Neural cell (in vitro differentiated cells): ENCODE results near the gene DEFB126. TPM values are rescaled to one million over a fixed set of nuclear protein-coding genes. Genes with fewer than 3 reads are reported as not detected.
"Not testable (repeated sequence)": the region's sequence is repeated elsewhere in the genome, so short reads cannot be mapped to it uniquely, and the experiment has no call there.

Experiments used
- H2AFZ ChIP-seq: fragments of 200-600, 300-800 bp; sonication (generic), shearing (Covaris generic); 2 replicates; pipeline ENCODE4 v1.6.0; 2014; ENCODE audit warnings: low read depth, mild to moderate bottlenecking, antibody characterized with exemption, low read length, moderate library complexity
- H3F3A ChIP-seq: fragments of 200-600 bp; shearing (Covaris generic); 2 replicates; pipeline ENCODE4 v1.6.1; 2016; ENCODE audit warnings: mild to moderate bottlenecking, moderate library complexity, mixed read lengths, antibody characterized with exemption, low read length; ENCODE audit not compliant: insufficient read depth, poor library complexity, severe bottlenecking
- H3K27ac ChIP-seq: fragments of 200-600, 300-800 bp; sonication (generic), shearing (Covaris generic); 2 replicates; pipeline ENCODE4 v1.5.1; 2014; ENCODE audit warnings: mild to moderate bottlenecking, low read length, moderate library complexity
- H3K27me3 ChIP-seq: fragments of 300-800, 200-600 bp; sonication (generic), shearing (Covaris generic); 2 replicates; pipeline ENCODE4 v1.6.0; 2014; ENCODE audit warnings: mild to moderate bottlenecking, low read depth, low read length, moderate library complexity; ENCODE audit not compliant: insufficient read depth
- H3K36me3 ChIP-seq: fragments of 300-800, 200-600 bp; sonication (generic), shearing (Covaris generic); 2 replicates; pipeline ENCODE4 v1.5.1; 2014; ENCODE audit warnings: mild to moderate bottlenecking, antibody characterized with exemption, low read length, moderate library complexity; ENCODE audit not compliant: insufficient read depth
- H3K4me2 ChIP-seq: fragments of 300-800, 200-600 bp; sonication (generic), shearing (Covaris generic); 2 replicates; pipeline ENCODE4 v1.6.0; 2014; ENCODE audit warnings: mild to moderate bottlenecking, low read length
- H3K4me3 ChIP-seq: fragments of 300-800, 200-600 bp; sonication (generic), shearing (Covaris generic); 2 replicates; pipeline ENCODE4 v1.5.1; 2014; ENCODE audit warnings: mild to moderate bottlenecking, low read length, moderate library complexity
- H3K79me2 ChIP-seq: fragments of 200-600 bp; shearing (Covaris generic); replicated peaks from 2 replicates; pipeline ENCODE4 v1.6.0; 2014; ENCODE audit warnings: mild to moderate bottlenecking, low read length, moderate library complexity; ENCODE audit not compliant: insufficient read depth
- H3K9ac ChIP-seq: fragments of 300-800, 200-600 bp; sonication (generic), shearing (Covaris generic); 2 replicates; pipeline ENCODE4 v1.6.1; 2016; ENCODE audit warnings: mild to moderate bottlenecking, low read length, mixed read lengths
- H3K9me2 ChIP-seq: fragments of 200-600 bp; shearing (Covaris generic); 2 replicates; pipeline ENCODE4 v1.6.1; 2016; ENCODE audit warnings: mild to moderate bottlenecking, low read length, mixed read lengths; ENCODE audit not compliant: insufficient read depth
- H3K9me3 ChIP-seq: fragments of 200-600, 300-800 bp; sonication (generic), shearing (Covaris generic); 2 replicates; pipeline ENCODE4 v1.6.1; 2016; ENCODE audit warnings: mild to moderate bottlenecking, mixed run types, low read length, moderate library complexity, mixed read lengths
- H4K20me1 ChIP-seq: fragments of 200-600 bp; shearing (Covaris generic); 2 replicates; pipeline ENCODE4 v1.6.1; 2016; ENCODE audit warnings: mild to moderate bottlenecking, mixed run types; ENCODE audit not compliant: insufficient read depth
- EP300 ChIP-seq: fragments of 450-650 bp; conservative IDR thresholded peaks from 2 replicates; pipeline ENCODE4 v1.6.1; 2014; ENCODE audit warnings: antibody characterized with exemption, mild to moderate bottlenecking, moderate library complexity; ENCODE audit not compliant: poor library complexity, severe bottlenecking
- EZH2 ChIP-seq: fragments of 200-600, 300-800 bp; shearing (Covaris generic), sonication (generic); IDR thresholded peaks from 2 replicates; pipeline ENCODE4 v1.6.1; 2014; ENCODE audit warnings: antibody characterized with exemption, low read length, borderline replicate concordance, mild to moderate bottlenecking; ENCODE audit not compliant: insufficient read depth, poor library complexity, severe bottlenecking
- MXI1 ChIP-seq: fragments of 450-650 bp; conservative IDR thresholded peaks from 2 replicates; pipeline ENCODE4 v1.6.1; 2014; ENCODE audit warnings: antibody characterized with exemption, mild to moderate bottlenecking; ENCODE audit not compliant: poor library complexity, severe bottlenecking
- POLR2AphosphoS5 ChIP-seq: IDR thresholded peaks from 2 replicates; pipeline ENCODE4 v1.6.1; 2012
- RAD21 ChIP-seq: fragments of 450-650 bp; conservative IDR thresholded peaks from 2 replicates; pipeline ENCODE4 v1.6.1; 2014; ENCODE audit warnings: antibody characterized with exemption, mild to moderate bottlenecking, moderate library complexity
- SMC3 ChIP-seq: fragments of 450-650 bp; conservative IDR thresholded peaks from 2 replicates; pipeline ENCODE4 v1.6.1; 2014; ENCODE audit warnings: antibody characterized with exemption, mild to moderate bottlenecking, moderate library complexity; ENCODE audit not compliant: poor library complexity
- TAF1 ChIP-seq: IDR thresholded peaks from 2 replicates; pipeline ENCODE4 v1.6.1; 2012; ENCODE audit warnings: low read depth
- polyA plus RNA-seq: library from polyadenylated mRNA; depleted of rRNA; stranded (reverse); fragments of >200 nt; gene quantifications from 2 replicates; pipeline ENCODE4 v1.2.3, GENCODE V29; 2014
- TF ChIP-seq, protein P1 (sequence below): IDR thresholded peaks from 2 replicates; pipeline ENCODE4 v1.6.1; 2012; ENCODE audit warnings: borderline replicate concordance
- TF ChIP-seq, protein P2 (sequence below): fragments of 450-650 bp; IDR thresholded peaks from 2 replicates; pipeline ENCODE4 v1.5.1; 2014; ENCODE audit warnings: antibody characterized with exemption, mild to moderate bottlenecking, moderate library complexity; ENCODE audit not compliant: poor library complexity, severe bottlenecking

Gene DEFB126
- polyA plus RNA-seq, 1 donor from 2014 or later: not detected

GRCh38 chr20:95215-95614, 47.2 kb upstream of the DEFB126 start:
- no peaks in the 10 kb centered on the region for H4K20me1 ChIP-seq
- no peak overlapping the region for H3K27ac ChIP-seq
- H3F3A ChIP-seq: no peaks in the 10 kb centered on the region
- no peak overlapping the region for H3K9ac ChIP-seq
- H3K4me2 ChIP-seq: no peak overlapping the region
- no peaks in the 10 kb centered on the region for H3K27me3 ChIP-seq
- no peaks in the 10 kb centered on the region for H3K36me3 ChIP-seq
- H3K9me2 ChIP-seq: no peaks in the 10 kb centered on the region
- no peak overlapping the region for H2AFZ ChIP-seq
- H3K4me3 ChIP-seq: no peak overlapping the region
- TF ChIP-seq RAD21 (no peak), MXI1 (no peak), EZH2 (no peak), EP300 (no peak), TAF1 (no peak), SMC3 (no peak), POLR2AphosphoS5 (no peak)
- TF ChIP-seq, protein P1, sequence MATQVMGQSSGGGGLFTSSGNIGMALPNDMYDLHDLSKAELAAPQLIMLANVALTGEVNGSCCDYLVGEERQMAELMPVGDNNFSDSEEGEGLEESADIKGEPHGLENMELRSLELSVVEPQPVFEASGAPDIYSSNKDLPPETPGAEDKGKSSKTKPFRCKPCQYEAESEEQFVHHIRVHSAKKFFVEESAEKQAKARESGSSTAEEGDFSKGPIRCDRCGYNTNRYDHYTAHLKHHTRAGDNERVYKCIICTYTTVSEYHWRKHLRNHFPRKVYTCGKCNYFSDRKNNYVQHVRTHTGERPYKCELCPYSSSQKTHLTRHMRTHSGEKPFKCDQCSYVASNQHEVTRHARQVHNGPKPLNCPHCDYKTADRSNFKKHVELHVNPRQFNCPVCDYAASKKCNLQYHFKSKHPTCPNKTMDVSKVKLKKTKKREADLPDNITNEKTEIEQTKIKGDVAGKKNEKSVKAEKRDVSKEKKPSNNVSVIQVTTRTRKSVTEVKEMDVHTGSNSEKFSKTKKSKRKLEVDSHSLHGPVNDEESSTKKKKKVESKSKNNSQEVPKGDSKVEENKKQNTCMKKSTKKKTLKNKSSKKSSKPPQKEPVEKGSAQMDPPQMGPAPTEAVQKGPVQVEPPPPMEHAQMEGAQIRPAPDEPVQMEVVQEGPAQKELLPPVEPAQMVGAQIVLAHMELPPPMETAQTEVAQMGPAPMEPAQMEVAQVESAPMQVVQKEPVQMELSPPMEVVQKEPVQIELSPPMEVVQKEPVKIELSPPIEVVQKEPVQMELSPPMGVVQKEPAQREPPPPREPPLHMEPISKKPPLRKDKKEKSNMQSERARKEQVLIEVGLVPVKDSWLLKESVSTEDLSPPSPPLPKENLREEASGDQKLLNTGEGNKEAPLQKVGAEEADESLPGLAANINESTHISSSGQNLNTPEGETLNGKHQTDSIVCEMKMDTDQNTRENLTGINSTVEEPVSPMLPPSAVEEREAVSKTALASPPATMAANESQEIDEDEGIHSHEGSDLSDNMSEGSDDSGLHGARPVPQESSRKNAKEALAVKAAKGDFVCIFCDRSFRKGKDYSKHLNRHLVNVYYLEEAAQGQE: no peak
- TF ChIP-seq, protein P2, sequence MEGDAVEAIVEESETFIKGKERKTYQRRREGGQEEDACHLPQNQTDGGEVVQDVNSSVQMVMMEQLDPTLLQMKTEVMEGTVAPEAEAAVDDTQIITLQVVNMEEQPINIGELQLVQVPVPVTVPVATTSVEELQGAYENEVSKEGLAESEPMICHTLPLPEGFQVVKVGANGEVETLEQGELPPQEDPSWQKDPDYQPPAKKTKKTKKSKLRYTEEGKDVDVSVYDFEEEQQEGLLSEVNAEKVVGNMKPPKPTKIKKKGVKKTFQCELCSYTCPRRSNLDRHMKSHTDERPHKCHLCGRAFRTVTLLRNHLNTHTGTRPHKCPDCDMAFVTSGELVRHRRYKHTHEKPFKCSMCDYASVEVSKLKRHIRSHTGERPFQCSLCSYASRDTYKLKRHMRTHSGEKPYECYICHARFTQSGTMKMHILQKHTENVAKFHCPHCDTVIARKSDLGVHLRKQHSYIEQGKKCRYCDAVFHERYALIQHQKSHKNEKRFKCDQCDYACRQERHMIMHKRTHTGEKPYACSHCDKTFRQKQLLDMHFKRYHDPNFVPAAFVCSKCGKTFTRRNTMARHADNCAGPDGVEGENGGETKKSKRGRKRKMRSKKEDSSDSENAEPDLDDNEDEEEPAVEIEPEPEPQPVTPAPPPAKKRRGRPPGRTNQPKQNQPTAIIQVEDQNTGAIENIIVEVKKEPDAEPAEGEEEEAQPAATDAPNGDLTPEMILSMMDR: no peak
- H3K9me3 ChIP-seq: no peaks in the 10 kb centered on the region
- H3K79me2 ChIP-seq: no peaks in the 10 kb centered on the region

- H3F3A ChIP-seq, H3K79me2 ChIP-seq, H3K4me2 ChIP-seq, H3K36me3 ChIP-seq, H3K27ac ChIP-seq, H4K20me1 ChIP-seq, H3K9ac ChIP-seq, H3K9me3 ChIP-seq, H3K4me3 ChIP-seq, H3K27me3 ChIP-seq, H3K9me2 ChIP-seq, H2AFZ ChIP-seq: not testable (repeated sequence)
Observed at GRCh38 chr20:97691-98090, 44.7 kb upstream of the DEFB126 start.

DNA sequence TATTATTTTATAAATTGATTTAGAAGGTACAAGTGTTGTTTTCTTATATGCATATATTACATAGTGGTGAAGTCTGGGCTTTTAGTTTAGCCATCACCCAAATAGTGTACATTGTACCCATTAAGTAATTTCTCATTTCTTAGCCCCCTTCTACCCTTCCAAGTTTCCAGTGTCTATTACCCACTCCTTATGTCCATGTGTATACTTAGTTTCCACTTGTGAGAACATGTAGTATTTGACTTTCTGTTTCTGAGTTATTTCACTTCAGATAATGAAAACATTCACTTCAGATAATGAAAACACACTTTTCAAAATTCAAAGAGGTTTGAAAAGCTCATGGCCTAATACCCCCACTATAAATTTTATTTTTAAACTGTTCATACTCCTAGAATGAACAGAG, 40.4 kb upstream of the DEFB126 start:
- no peaks in the 10 kb centered on the region for H4K20me1 ChIP-seq
- H3K9ac ChIP-seq: no peak overlapping the region
- H3K4me2 ChIP-seq: no peak overlapping the region
- H2AFZ ChIP-seq: no peak overlapping the region
- no peaks in the 10 kb centered on the region for H3K9me3 ChIP-seq
- no peaks in the 10 kb centered on the region for H3K27me3 ChIP-seq
- no peaks in the 10 kb centered on the region for H3K9me2 ChIP-seq
- H3K79me2 ChIP-seq: no peaks in the 10 kb centered on the region
- no peak overlapping the region for H3K4me3 ChIP-seq
- H3K27ac ChIP-seq: no peak overlapping the region
- no peaks in the 10 kb centered on the region for H3F3A ChIP-seq
- no peak for TF ChIP-seq MXI1
- TF ChIP-seq, protein P2: no peak
- no peak for TF ChIP-seq SMC3
- TF ChIP-seq RAD21: no peak
- TF ChIP-seq EZH2: no peak
- no peak for TF ChIP-seq EP300
- no peak for TF ChIP-seq TAF1
- no peak for TF ChIP-seq POLR2AphosphoS5
- TF ChIP-seq, protein P1: no peak
- H3K36me3 ChIP-seq: no peaks in the 10 kb centered on the region
